ENCODE measurements around the gene ZNF853.

GRCh38 chr7:6579446-6579845 lies 36.0 kb upstream of the ZNF853 start:
- TF ChIP-seq EZH2phosphoT487 (IDR thresholded peaks at IDR 0.05; ENCODE audit: low read depth, severe bottlenecking, unreplicated experiment) = no peak
- no peak for TF ChIP-seq EZH2 (IDR thresholded peaks at IDR 0.05; ENCODE audit: borderline replicate concordance)

Measured in hepatocyte (in vitro differentiated cells).